Measurements from ENCODE around the gene PRR23C.

- no peak for TF ChIP-seq CTCF (IDR thresholded peaks at IDR 0.05; ENCODE audit: insufficient read depth, low read depth, low read length)
- TF ChIP-seq EZH2 (IDR thresholded peaks at IDR 0.05; ENCODE audit: insufficient read depth, low read length) = no peak
Measured at GRCh38 chr3:139052802-139053600, 8.3 kb upstream of the PRR23C start.

Measured in astrocyte (in vitro differentiated cells and primary cell).